Cardiac muscle cell (in vitro differentiated cells and primary cell): Measurements from ENCODE around the gene ZYX. TPM values are rescaled to one million over a fixed set of nuclear protein-coding genes. Genes with fewer than 3 reads are reported as not detected.

Experiments used
- DNase-seq, 2 donors: peaks; one replicate each; pipeline versions ENCODE4 v3.0.0 to v3.0.0-alpha.2; 2010 to 2017; ENCODE audit warnings: low read depth in 1 of 2, low spot score in 1 of 2
- H3K27ac ChIP-seq: fragments of 200-600 bp; sonication (generic); 2 replicates; pipeline ENCODE4 v1.5.1; 2016
- H3K27me3 ChIP-seq: fragments of 200-600 bp; sonication (generic); 2 replicates; pipeline ENCODE4 v1.6.0; 2016; ENCODE audit warnings: control low read depth
- H3K36me3 ChIP-seq: fragments of 200-600 bp; sonication (generic); 2 replicates; pipeline ENCODE4 v1.5.1; 2016; ENCODE audit warnings: control low read depth
- H3K4me1 ChIP-seq: fragments of 200-600 bp; sonication (generic); 2 replicates; pipeline ENCODE4 v1.8.1; 2017; ENCODE audit warnings: low read depth, mild to moderate bottlenecking, mixed run types
- H3K4me3 ChIP-seq: fragments of 200-600 bp; sonication (generic); 2 replicates; pipeline ENCODE4 v1.5.1; 2016; ENCODE audit warnings: mild to moderate bottlenecking
- H3K9me3 ChIP-seq: fragments of 200-600 bp; sonication (generic); 2 replicates; pipeline ENCODE4 v1.5.1; 2017; ENCODE audit warnings: low read depth, mild to moderate bottlenecking, control low read depth
- CTCF ChIP-seq: IDR thresholded peaks from 2 replicates; pipeline ENCODE4 v1.5.1; 2012; ENCODE audit warnings: low read depth, mild to moderate bottlenecking, low read length
- polyA plus RNA-seq: library from polyadenylated mRNA; unstranded; fragments of >200 nt; fragmentation: Nextera tagmentation; extraction: Ambion mirVana; gene quantifications from 2 replicates; pipeline ENCODE4 v1.2.1, GENCODE V29; 2016
- total RNA-seq: library from RNA; depleted of rRNA; stranded (reverse); fragments of >200 nt; gene quantifications from 2 replicates; pipeline ENCODE4 v1.2.3, GENCODE V29; 2016

ZYX gene
- total and polyA plus RNA-seq, 2 experiments from 2014 or later = 57.2 to 98.4 TPM

- Histone ChIP-seq H3K36me3 (no peaks in the 10 kb centered on the region), H3K27me3 (peaks cover 57% of the 10 kb centered on the region), H3K27ac (no peak overlapping the region), H3K9me3 (no peaks in the 10 kb centered on the region), H3K4me1 (peaks cover 3% of the 10 kb centered on the region), H3K4me3 (no peak overlapping the region)
- TF ChIP-seq CTCF = no peak
- DNase-seq = no peak
Observed at GRCh38 chr7:143359771-143360353, 21.3 kb upstream of the ZYX start.

- no peaks in the 10 kb centered on the region for H3K36me3 ChIP-seq
- no peak overlapping the region for H3K4me3 ChIP-seq
- H3K9me3 ChIP-seq = no peaks in the 10 kb centered on the region
- DNase-seq = no peak
- H3K4me1 ChIP-seq = peaks cover 3% of the 10 kb centered on the region
- H3K27me3 ChIP-seq = peaks cover 68% of the 10 kb centered on the region
- no peak overlapping the region for H3K27ac ChIP-seq
- no peak for TF ChIP-seq CTCF
Observed at GRCh38 chr7:143360788-143361551, 20.2 kb upstream of the ZYX start.

GRCh38 chr7:143361552-143362130 lies 19.5 kb upstream of the ZYX start:
- no peaks in the 10 kb centered on the region for H3K36me3 ChIP-seq
- no peaks in the 10 kb centered on the region for H3K9me3 ChIP-seq
- H3K4me1 ChIP-seq = peaks cover 3% of the 10 kb centered on the region
- no peak for DNase-seq
- peaks cover 74% of the 10 kb centered on the region for H3K27me3 ChIP-seq
- no peak overlapping the region for H3K27ac ChIP-seq
- no peak for TF ChIP-seq CTCF
- peak overlapping the region; percentile 54 for H3K4me3 ChIP-seq

- H3K27me3 ChIP-seq = peaks cover 78% of the 10 kb centered on the region
- no peaks in the 10 kb centered on the region for H3K9me3 ChIP-seq
- peak within 1 kb of the TSS; percentile 54 for H3K4me3 ChIP-seq
- no peak for TF ChIP-seq CTCF
- no peaks in the 10 kb centered on the region for H3K36me3 ChIP-seq
- peaks cover 3% of the 10 kb centered on the region for H3K4me1 ChIP-seq
- DNase-seq = peak; percentile 12 to 34
- H3K27ac ChIP-seq = no peak within 1 kb of the TSS
Observed at GRCh38 chr7:143362131-143363015, 18.8 kb upstream of the ZYX start, which contains the start of gene FAM131B. Gene FAM131B, minus strand, starts transcription at chr7:143362713. Its CDS starts 110 bp downstream, at chr7:143362603.
